ENCODE results near the gene BPI. TPM values are rescaled to one million over a fixed set of nuclear protein-coding genes. Genes with fewer than 3 reads are reported as not detected.

BPI gene
- total and polyA plus RNA-seq, 2 donors (not counting 1 experiment from before 2014, with no cell fraction given): 0.10 to 0.44 TPM

GRCh38 chr20:38345643-38346042 lies 41.7 kb downstream of the BPI start:
- no peaks in the 10 kb centered on the region for H3K4me1 ChIP-seq (ENCODE audit: control insufficient read depth in 2 of 2, insufficient read depth in 2 of 2, low read length in 2 of 2)
- H3K4me3 ChIP-seq (ENCODE audit: control extremely low read depth in 1 of 5, extremely low read depth in 1 of 5, insufficient read depth in 1 of 5, low read depth in 2 of 5, low read length in 4 of 5): no peak overlapping the region
- ChIA-PET CTCF (no interaction called here), POLR2A (no interaction called here)
- H3K79me2 ChIP-seq (ENCODE audit: control insufficient read depth, insufficient read depth, low read length): no peaks in the 10 kb centered on the region
- Mint-ChIP-seq H3K9me3 (ENCODE audit: insufficient read depth) (no peaks in the 10 kb centered on the region), H3K27ac (no peak overlapping the region), H3K27me3 (peaks cover 15% of the 10 kb centered on the region), H3K4me3 (no peak overlapping the region), H3K4me1 (no peaks in the 10 kb centered on the region)
- no CpG with 5 or more reads among the region's 2 CpGs for WGBS (ENCODE audit: insufficient coverage)
- peaks cover 0 to 3% (median 0%) of the 10 kb centered on the region in 4 experiments for H3K27me3 ChIP-seq (replicated peaks in 1 of 4; ENCODE audit: control extremely low read depth in 1 of 4, control insufficient read depth in 3 of 4, insufficient read depth in 4 of 4, low read length in 3 of 4)
- DNase-seq: no peak
- H3K9ac ChIP-seq (ENCODE audit: low read length): no peak overlapping the region
- H3K9me3 ChIP-seq (ENCODE audit: control extremely low read depth in 1 of 3, control insufficient read depth in 2 of 3, insufficient read depth in 1 of 3, low read length in 2 of 3): no peaks in the 10 kb centered on the region
- no peak for ATAC-seq (ENCODE audit: low read depth)
- H3K4me2 ChIP-seq (replicated peaks; ENCODE audit: low read depth, low read length, poor library complexity, severe bottlenecking): no peak overlapping the region
- H3K36me3 ChIP-seq (replicated peaks in 1 of 2; ENCODE audit: control extremely low read depth in 1 of 2, control insufficient read depth in 1 of 2, extremely low read depth in 1 of 2, insufficient read depth in 2 of 2, low read length in 1 of 2): no peaks in the 10 kb centered on the region
- H3K27ac ChIP-seq (ENCODE audit: low read length in 2 of 2): no peak overlapping the region
- intact Hi-C loops (cut with micrococcal nuclease): no loop called here
- no peak for TF ChIP-seq CTCF (IDR thresholded peaks at IDR 0.05)
- no peak for TF ChIP-seq EZH2 (IDR thresholded peaks at IDR 0.05; ENCODE audit: borderline replicate concordance, insufficient read depth, low read depth, low read length, poor library complexity, severe bottlenecking)
- H4K20me1 ChIP-seq (ENCODE audit: control insufficient read depth, insufficient read depth, low read length, poor library complexity, severe bottlenecking): no peaks in the 10 kb centered on the region
- no peak overlapping the region for H2AFZ ChIP-seq (ENCODE audit: insufficient read depth, low read depth, low read length, poor library complexity, severe bottlenecking)

GRCh38 chr20:38346247-38346651 lies 42.3 kb downstream of the BPI start, which contains the start of gene LBP:
TSS of gene LBP (plus strand) at chr20:38346482. CDS start at chr20:38346517, 35 bp downstream.
- H3K4me3 ChIP-seq (ENCODE audit: control extremely low read depth in 1 of 5, extremely low read depth in 1 of 5, insufficient read depth in 1 of 5, low read depth in 2 of 5, low read length in 4 of 5): no peak within 1 kb of the TSS
- no peaks in the 10 kb centered on the region for H3K79me2 ChIP-seq (ENCODE audit: control insufficient read depth, insufficient read depth, low read length)
- H4K20me1 ChIP-seq (ENCODE audit: control insufficient read depth, insufficient read depth, low read length, poor library complexity, severe bottlenecking): no peaks in the 10 kb centered on the region
- no peak within 1 kb of the TSS for H3K27ac Mint-ChIP-seq
- H3K27me3 Mint-ChIP-seq: peaks cover 12% of the 10 kb centered on the region
- no peak for ATAC-seq (ENCODE audit: low read depth)
- H3K27me3 ChIP-seq (replicated peaks in 1 of 4; ENCODE audit: control extremely low read depth in 1 of 4, control insufficient read depth in 3 of 4, insufficient read depth in 4 of 4, low read length in 3 of 4): peaks cover 0 to 3% (median 0%) of the 10 kb centered on the region in 4 experiments
- WGBS (ENCODE audit: insufficient coverage): 92% methylated on average over 8 of the region's 8 CpGs
- ChIA-PET CTCF (no interaction called here), POLR2A (no interaction called here)
- no peak within 1 kb of the TSS for H3K9ac ChIP-seq (ENCODE audit: low read length)
- no peaks in the 10 kb centered on the region for H3K9me3 ChIP-seq (ENCODE audit: control extremely low read depth in 1 of 3, control insufficient read depth in 2 of 3, insufficient read depth in 1 of 3, low read length in 2 of 3)
- no peaks in the 10 kb centered on the region for H3K4me1 ChIP-seq (ENCODE audit: control insufficient read depth in 2 of 2, insufficient read depth in 2 of 2, low read length in 2 of 2)
- H3K36me3 ChIP-seq (replicated peaks in 1 of 2; ENCODE audit: control extremely low read depth in 1 of 2, control insufficient read depth in 1 of 2, extremely low read depth in 1 of 2, insufficient read depth in 2 of 2, low read length in 1 of 2): no peaks in the 10 kb centered on the region
- no peak within 1 kb of the TSS for H2AFZ ChIP-seq (ENCODE audit: insufficient read depth, low read depth, low read length, poor library complexity, severe bottlenecking)
- no peak within 1 kb of the TSS for H3K27ac ChIP-seq (ENCODE audit: low read length in 2 of 2)
- no peaks in the 10 kb centered on the region for H3K9me3 Mint-ChIP-seq (ENCODE audit: insufficient read depth)
- no peak within 1 kb of the TSS for H3K4me2 ChIP-seq (replicated peaks; ENCODE audit: low read depth, low read length, poor library complexity, severe bottlenecking)
- no peaks in the 10 kb centered on the region for H3K4me1 Mint-ChIP-seq
- TF ChIP-seq EZH2 (IDR thresholded peaks at IDR 0.05; ENCODE audit: borderline replicate concordance, insufficient read depth, low read depth, low read length, poor library complexity, severe bottlenecking): no peak
- no peak for TF ChIP-seq CTCF (IDR thresholded peaks at IDR 0.05)
- no peak within 1 kb of the TSS for H3K4me3 Mint-ChIP-seq
- intact Hi-C loops (cut with micrococcal nuclease): no loop called here
- no peak for DNase-seq

All from B cell (primary cell).